Activated CD8-positive, alpha-beta memory T cell treated with anti-CD3 and anti-CD28 coated beads, Interleukin-2, amount 50 U/mL, for 4 hours (primary cell): ENCODE measurements around the gene HP1BP3.
A peak's percentile ranks its signal among the peaks of the same experiment; 100 is the strongest.
"Not testable (repeated sequence)": the region's sequence is repeated elsewhere in the genome, so short reads cannot be mapped to it uniquely, and the experiment has no call there.

Experiments
- DNase-seq: peaks from one replicate; pipeline ENCODE4 v3.0.0-alpha.2; 2020

The HP1BP3 gene

GRCh38 chr1:20726118-20726911, 60.8 kb downstream of the HP1BP3 start:
- DNase-seq = no peak

- DNase-seq = no peak
These were observed 61.7 kb downstream of the HP1BP3 start for GRCh38 chr1:20725189-20726117.

DNA sequence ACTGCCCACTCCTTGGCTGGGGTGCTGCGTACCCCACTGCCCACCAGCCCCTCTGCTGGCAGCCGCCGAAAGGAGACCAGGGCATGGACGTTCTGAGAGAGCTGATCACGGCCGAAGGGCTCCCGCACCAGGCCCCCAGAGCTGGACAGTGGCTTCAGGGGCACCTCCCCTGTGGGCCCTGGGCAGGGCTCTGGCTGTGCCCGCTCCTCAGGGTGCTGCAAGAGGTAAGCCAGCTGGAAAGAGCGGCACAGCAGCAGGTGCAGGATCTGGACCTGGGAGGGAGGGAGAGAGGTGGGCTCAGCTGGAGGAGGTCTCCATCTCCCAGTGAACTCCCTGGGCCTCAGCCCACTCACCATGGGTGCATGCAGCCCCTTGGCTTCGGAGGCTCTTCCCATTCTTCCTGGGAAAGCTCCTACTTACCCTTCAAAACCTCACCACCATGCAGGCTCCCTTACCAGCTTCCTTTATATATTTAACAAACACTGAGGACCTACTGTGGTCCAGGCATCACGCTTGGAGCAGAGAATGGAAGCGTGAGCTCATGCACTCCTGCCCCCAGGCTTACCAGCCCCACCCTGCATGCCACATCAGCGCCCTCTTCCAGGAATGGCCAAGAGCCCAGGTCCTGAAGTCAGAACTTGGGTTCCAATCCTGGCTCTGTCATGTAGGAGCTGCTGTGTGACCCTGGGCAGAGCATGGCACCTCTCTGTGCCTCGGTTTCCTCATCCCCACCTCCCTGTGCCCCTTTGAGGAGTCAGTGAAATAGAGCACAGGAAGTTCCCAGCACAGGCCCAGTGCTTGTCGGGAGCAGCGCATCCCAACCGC, 62.5 kb downstream of the HP1BP3 start:
- no peak for DNase-seq

GRCh38 chr1:20723537-20724363, 63.4 kb downstream of the HP1BP3 start:
- no peak for DNase-seq

DNA sequence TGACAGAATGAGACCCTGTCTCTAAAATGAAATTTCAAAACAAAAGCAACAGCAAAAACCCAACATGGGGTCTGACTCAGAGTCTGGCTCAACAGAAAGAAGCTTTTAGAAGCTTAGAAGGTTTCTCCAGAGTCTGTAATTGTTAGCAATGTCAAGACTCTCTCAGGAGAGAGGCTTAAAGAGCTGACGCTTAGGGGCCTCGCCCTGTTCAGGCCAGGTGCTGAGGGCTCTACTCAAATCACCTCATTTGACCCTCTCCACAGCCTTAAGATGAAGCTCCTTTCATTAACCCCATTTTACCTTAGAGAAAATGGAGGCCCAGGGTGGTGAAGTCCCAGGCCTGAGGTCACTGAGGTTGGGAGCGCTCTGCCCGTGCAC, 64.0 kb downstream of the HP1BP3 start:
- no peak for DNase-seq

DNA sequence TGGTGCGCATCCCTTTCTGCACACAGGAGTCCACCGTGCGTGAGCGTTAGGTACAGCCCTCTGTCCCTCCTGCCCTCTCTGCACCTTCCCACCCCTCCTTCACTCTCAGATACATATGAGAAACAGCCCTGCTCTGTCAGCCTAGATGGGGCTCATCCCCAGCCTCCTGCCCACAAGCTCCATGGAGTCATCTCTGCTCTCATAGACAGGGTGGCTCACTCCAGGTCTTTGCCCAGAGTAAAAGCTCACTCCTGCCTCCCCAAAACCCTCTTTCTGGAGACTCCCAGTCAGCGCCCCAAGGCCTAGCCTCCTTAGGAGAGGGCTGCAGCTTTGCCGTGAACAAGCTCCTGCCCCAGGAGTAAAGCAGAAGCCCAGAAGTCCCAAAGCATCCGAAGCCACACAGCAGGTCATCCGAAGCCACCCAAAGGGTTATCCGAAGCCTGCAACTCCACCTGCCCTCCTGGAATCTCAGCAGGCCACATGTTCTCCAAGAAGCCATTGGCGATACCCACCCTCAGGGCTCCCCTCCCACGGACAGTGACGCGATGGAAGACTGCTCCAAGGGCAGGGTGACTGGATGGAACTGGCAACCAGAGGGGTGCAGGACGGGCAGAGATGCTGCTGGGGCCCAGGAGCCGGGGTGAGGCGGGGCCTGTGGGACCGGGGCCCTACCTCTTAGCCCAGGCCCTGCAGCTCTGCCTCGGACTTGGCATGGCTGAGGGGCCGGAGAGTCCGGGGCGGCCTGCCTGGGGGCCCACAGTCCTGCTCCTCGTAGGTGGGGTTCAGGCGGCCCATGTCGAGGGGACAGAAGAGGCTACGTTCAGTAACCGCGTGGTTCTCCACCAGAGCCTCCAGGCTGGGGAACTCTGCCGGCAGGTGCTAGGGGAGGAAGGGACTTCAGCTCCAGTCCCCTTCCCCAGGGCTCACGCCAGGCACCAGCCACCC, 65.7 kb downstream of the HP1BP3 start:
- no peak for DNase-seq

- DNase-seq = no peak
These were observed 66.4 kb downstream of the HP1BP3 start for GRCh38 chr1:20720631-20721091.

DNA sequence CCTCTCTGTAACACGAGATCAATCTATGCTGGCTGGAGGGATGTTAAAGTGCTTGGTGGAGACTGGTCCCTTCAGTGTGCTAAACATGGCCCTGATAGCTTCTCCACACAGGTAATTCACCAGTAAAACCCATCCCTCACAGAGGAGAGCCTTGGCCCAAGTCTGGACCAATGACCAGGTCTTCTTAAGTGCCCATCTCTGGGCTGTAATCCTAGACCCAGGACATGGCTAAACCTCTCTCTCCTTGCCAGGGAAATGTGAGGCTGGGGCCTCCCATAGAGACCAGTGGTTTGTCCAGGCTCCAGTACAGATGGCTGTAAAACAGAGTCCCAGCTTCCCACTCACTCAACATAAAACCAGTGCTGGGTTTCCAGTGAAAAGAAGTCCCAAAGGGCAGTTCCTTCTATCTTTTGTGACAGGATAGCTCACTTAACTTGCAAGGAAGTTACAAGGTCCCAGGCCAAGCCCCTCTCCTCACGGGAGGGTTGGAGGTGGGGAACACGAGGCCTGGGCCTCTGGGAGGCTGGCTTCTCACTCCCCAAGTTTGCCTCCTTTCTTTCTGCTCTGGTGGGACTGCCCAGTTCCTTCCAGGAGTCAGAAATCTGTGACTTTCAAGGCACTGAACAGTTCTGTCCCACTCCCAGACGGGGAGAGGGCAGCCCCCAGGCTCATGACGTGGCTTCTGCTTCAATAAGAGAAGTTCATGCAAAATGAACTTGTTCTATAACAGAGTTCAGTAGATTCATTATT, 67.1 kb downstream of the HP1BP3 start:
- no peak for DNase-seq

- DNase-seq = no peak
These were observed 67.8 kb downstream of the HP1BP3 start for GRCh38 chr1:20719261-20719660.

- DNase-seq = not testable (repeated sequence)
These were observed 68.7 kb downstream of the HP1BP3 start for GRCh38 chr1:20718343-20718882.

DNA sequence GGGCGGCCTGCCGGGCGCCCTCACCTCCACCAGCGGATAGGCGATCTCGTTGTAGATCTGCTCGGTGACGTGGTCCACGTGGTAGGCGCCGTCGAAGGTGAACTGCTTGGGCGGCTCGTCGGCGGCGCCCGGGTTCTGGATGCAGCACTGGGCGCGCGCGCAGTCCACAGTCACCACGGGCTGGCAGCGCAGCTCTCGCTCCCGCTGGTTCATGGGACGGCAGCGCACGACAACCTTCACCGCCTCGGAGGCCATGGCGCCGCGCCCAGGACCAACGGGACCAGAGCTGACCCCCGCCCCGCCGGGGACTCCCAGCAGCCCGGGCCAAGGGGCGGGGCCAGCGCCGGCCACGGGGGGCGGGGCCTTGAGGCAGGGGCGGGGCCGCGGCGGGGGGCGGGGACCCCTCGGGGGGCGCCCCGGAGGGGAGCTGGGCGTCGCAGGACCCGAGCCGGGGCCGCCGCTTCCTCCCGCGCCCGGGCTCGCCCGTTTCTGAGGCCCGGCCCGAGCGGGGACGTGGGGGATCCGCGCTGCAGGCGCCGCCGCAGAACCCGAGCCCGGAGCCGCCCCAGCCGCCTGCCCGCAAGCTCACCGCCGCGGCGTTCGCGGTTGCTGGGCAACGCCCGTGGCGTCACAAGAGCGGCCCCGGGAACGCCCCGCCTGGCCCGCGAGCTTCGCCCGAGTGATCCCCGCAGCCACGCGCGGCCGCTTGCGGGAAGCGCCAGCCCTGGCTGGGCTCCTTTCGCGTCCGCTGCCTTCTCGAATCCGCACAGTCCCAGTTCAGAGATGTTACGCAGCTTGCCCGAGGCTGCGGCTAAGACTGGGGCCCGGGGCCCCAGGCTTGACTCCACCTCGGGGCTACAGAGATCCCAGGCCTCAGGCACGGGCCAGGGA, 69.4 kb downstream of the HP1BP3 start, which contains the start of gene KIF17:
KIF17 (minus strand) TSS at position 556 of the 891 bp plus-strand sequence; CDS start at position 255, 301 bp downstream.
- peak; percentile 64 for DNase-seq

DNA sequence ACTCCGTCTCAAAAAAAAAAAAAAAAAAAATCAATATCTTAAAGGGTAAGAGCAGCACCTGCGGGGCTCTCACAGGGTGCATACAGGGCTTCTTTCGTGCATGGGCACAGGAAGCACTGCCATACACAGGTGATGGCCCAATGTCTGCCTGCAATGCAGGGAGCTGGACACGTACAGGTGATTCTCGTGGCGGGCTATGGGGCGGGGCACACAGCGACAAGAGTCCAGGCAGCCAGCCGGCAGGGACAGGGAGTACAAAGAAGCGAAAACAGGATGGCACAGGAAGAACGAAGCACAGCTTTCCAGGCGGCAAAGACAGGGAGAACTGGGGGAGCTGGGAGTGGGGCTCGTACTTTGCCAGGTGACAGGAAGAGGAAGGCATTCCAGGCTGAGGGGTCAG, 70.9 kb downstream of the HP1BP3 start:
- DNase-seq = no peak

GRCh38 chr1:20715406-20715805, 71.7 kb downstream of the HP1BP3 start:
- DNase-seq = no peak

- DNase-seq = no peak
These were observed 73.7 kb downstream of the HP1BP3 start for GRCh38 chr1:20713440-20713839.

- no peak for DNase-seq
These were observed 74.9 kb downstream of the HP1BP3 start for GRCh38 chr1:20712215-20712577.

DNA sequence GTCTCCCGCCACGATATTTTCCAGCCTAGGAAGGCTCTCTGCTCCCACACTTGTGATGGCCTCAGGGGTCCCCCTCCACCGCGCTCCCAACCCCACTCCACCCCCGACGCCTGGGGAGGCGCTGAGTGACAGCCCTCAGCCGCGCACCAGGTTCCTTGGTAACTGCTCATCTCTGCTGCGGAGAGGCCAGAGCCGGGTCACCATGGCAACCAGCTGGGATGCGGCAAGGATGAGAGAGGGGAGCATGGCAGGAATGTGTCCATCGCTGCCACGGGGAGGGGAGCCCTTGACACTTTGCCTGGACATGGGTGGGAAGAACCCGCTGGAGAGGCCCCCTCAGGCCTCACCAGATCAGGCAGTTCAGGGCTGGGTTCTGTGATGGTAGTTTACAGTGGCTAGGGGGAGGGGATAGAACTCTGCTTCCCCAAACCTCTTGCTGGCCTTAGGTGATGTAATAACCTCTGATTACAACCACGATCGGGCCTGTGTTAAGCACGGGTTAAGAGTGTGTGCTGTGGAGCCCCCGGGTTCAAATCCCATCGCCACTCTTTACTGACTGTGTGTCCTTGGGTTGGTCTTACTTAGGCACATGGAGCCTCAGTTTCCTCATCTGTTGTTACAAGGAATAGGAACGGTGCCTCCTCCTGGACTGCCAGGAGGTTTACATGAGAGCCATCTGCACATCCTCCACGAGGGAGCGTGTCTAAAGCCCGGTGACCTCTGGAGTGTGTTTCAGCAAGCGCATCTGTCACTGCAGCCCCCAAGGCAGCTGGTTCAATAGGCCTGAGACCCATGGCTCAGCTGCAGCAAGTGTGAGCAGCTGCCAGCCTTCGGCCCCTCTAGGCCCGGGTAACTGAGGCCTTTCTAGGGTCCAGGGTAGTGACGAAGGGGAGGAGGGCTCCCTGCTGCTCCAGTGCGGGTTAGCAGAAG, 75.6 kb downstream of the HP1BP3 start:
- no peak for DNase-seq
